ENCODE results near the gene ANGPTL2.
"Not testable (repeated sequence)": the region's sequence is repeated elsewhere in the genome, so short reads cannot be mapped to it uniquely, and the experiment has no call there.

Gene ANGPTL2

GRCh38 chr9:127154390-127155191 lies 32.2 kb upstream of the ANGPTL2 start:
- peak in 1 of 2 donors; percentile 16 for DNase-seq

GRCh38 chr9:127154003-127154389 lies 31.6 kb upstream of the ANGPTL2 start:
- DNase-seq: no peak

GRCh38 chr9:127153501-127153900 lies 31.1 kb upstream of the ANGPTL2 start:
- DNase-seq: no peak

- no peak for DNase-seq
Measured at GRCh38 chr9:127149463-127150390, 27.3 kb upstream of the ANGPTL2 start.

- no peak for DNase-seq
Measured at GRCh38 chr9:127149010-127149409, 26.6 kb upstream of the ANGPTL2 start.

- no peak for DNase-seq
Measured at GRCh38 chr9:127148014-127148413, 25.6 kb upstream of the ANGPTL2 start.

GRCh38 chr9:127147251-127147650 lies 24.8 kb upstream of the ANGPTL2 start:
- DNase-seq: no peak

GRCh38 chr9:127146841-127147240 lies 24.4 kb upstream of the ANGPTL2 start:
- not testable (repeated sequence) for DNase-seq

GRCh38 chr9:127144670-127145445 lies 22.4 kb upstream of the ANGPTL2 start:
- no peak for DNase-seq

- no peak for DNase-seq
Measured at GRCh38 chr9:127143920-127144465, 21.6 kb upstream of the ANGPTL2 start.

- no peak for DNase-seq
Measured at GRCh38 chr9:127142931-127143464, 20.6 kb upstream of the ANGPTL2 start.

GRCh38 chr9:127142291-127142690 lies 19.9 kb upstream of the ANGPTL2 start:
- no peak for DNase-seq

- DNase-seq: no peak
Measured at GRCh38 chr9:127140842-127141675, 18.6 kb upstream of the ANGPTL2 start.

- no peak for DNase-seq
Measured at GRCh38 chr9:127140181-127140580, 17.7 kb upstream of the ANGPTL2 start.

- DNase-seq: no peak
Measured at GRCh38 chr9:127139775-127140174, 17.3 kb upstream of the ANGPTL2 start.

GRCh38 chr9:127139071-127139731 lies 16.8 kb upstream of the ANGPTL2 start:
- no peak for DNase-seq

- DNase-seq: no peak
Measured at GRCh38 chr9:127138444-127138843, 16.0 kb upstream of the ANGPTL2 start.

- no peak for DNase-seq
Measured at GRCh38 chr9:127137640-127138360, 15.4 kb upstream of the ANGPTL2 start.

GRCh38 chr9:127136880-127137639 lies 14.6 kb upstream of the ANGPTL2 start:
- DNase-seq: no peak
